SK-N-SH treated with all-trans-retinoic acid at 6 μM for 48 hours (cell line): ENCODE measurements around the gene CHST12.
"Not testable (repeated sequence)": the region's sequence is repeated elsewhere in the genome, so short reads cannot be mapped to it uniquely, and the experiment has no call there.

Experiments used
- CSDC2 ChIP-seq: fragments of 250-450 bp; sonication (Bioruptor Pico); IDR thresholded peaks from 2 replicates; pipeline ENCODE4 v1.5.0; 2020; ENCODE audit warnings: mild to moderate bottlenecking, moderate library complexity
- ESRRG ChIP-seq: fragments of 250-450 bp; sonication (Bioruptor Pico); IDR thresholded peaks from 2 replicates; pipeline ENCODE4 v1.6.1; 2021; ENCODE audit warnings: mild to moderate bottlenecking
- GLIS3 ChIP-seq: fragments of 250-450 bp; sonication (Bioruptor Pico); IDR thresholded peaks from 2 replicates; pipeline ENCODE4 v1.5.0; 2020; ENCODE audit warnings: mild to moderate bottlenecking, moderate library complexity
- TOX ChIP-seq: fragments of 250-450 bp; sonication (Bioruptor Pico); IDR thresholded peaks from 2 replicates; pipeline ENCODE4 v1.8.0; 2021; ENCODE audit warnings: mild to moderate bottlenecking, moderate library complexity, borderline replicate concordance
- ZFP3 ChIP-seq: fragments of 250-450 bp; sonication (Bioruptor Pico); IDR thresholded peaks from 2 replicates; pipeline ENCODE4 v1.5.0; 2020; ENCODE audit warnings: mild to moderate bottlenecking, moderate library complexity
- ZNF565 ChIP-seq: fragments of 450-650 bp; formaldehyde crosslinking; conservative IDR thresholded peaks from 2 replicates; pipeline ENCODE4 v1.5.0; 2020; ENCODE audit warnings: low read depth, mild to moderate bottlenecking, moderate library complexity
- TF ChIP-seq, protein P1 (sequence below): fragments of 250-450 bp; sonication (Bioruptor Pico); IDR thresholded peaks from 2 replicates; pipeline ENCODE4 v1.8.0; 2021; ENCODE audit warnings: low read depth, mild to moderate bottlenecking, moderate library complexity, borderline replicate concordance
- TF ChIP-seq, protein P2 (sequence below): fragments of 250-450 bp; sonication (Bioruptor Pico); IDR thresholded peaks from 2 replicates; pipeline ENCODE4 v1.5.0; 2020; ENCODE audit warnings: mild to moderate bottlenecking, moderate library complexity

DNA sequence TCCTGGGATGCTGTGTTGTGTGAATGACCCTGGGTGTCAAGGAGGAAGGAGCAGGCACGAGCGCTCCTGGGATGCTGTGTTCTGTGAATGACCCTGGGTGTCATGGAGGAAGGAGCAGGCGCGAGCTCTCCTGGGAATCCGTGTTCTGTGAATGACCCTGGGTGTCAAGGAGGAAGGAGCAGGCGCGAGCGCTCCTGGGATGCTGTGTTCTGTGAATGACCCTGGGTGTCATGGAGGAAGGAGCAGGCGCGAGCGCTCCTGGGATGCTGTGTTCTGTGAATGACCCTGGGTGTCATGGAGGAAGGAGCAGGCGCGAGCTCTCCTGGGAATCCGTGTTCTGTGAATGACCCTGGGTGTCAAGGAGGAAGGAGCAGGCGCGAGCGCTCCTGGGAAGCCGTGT, 25.9 kb upstream of the CHST12 start:
- TF ChIP-seq ESRRG, CSDC2, ZNF565, ZFP3, TOX, GLIS3 (CRISPR knock-in tag): not testable (repeated sequence)
- TF ChIP-seq, protein P1, sequence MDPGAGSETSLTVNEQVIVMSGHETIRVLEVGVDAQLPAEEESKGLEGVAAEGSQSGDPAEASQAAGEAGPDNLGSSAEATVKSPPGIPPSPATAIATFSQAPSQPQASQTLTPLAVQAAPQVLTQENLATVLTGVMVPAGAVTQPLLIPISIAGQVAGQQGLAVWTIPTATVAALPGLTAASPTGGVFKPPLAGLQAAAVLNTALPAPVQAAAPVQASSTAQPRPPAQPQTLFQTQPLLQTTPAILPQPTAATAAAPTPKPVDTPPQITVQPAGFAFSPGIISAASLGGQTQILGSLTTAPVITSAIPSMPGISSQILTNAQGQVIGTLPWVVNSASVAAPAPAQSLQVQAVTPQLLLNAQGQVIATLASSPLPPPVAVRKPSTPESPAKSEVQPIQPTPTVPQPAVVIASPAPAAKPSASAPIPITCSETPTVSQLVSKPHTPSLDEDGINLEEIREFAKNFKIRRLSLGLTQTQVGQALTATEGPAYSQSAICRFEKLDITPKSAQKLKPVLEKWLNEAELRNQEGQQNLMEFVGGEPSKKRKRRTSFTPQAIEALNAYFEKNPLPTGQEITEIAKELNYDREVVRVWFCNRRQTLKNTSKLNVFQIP (CRISPR knock-in tag) = not testable (repeated sequence)
- TF ChIP-seq, protein P2, sequence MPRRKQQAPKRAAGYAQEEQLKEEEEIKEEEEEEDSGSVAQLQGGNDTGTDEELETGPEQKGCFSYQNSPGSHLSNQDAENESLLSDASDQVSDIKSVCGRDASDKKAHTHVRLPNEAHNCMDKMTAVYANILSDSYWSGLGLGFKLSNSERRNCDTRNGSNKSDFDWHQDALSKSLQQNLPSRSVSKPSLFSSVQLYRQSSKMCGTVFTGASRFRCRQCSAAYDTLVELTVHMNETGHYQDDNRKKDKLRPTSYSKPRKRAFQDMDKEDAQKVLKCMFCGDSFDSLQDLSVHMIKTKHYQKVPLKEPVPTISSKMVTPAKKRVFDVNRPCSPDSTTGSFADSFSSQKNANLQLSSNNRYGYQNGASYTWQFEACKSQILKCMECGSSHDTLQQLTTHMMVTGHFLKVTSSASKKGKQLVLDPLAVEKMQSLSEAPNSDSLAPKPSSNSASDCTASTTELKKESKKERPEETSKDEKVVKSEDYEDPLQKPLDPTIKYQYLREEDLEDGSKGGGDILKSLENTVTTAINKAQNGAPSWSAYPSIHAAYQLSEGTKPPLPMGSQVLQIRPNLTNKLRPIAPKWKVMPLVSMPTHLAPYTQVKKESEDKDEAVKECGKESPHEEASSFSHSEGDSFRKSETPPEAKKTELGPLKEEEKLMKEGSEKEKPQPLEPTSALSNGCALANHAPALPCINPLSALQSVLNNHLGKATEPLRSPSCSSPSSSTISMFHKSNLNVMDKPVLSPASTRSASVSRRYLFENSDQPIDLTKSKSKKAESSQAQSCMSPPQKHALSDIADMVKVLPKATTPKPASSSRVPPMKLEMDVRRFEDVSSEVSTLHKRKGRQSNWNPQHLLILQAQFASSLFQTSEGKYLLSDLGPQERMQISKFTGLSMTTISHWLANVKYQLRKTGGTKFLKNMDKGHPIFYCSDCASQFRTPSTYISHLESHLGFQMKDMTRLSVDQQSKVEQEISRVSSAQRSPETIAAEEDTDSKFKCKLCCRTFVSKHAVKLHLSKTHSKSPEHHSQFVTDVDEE = not testable (repeated sequence)
